OCI-LY3 (cell line): Measurements from ENCODE around the gene NKAIN2.

ENCODE experiments used
- H2AFZ ChIP-seq: fragments of 200-600, 300-600 bp; shearing (Covaris generic); 2 replicates; pipeline ENCODE4 v1.6.0; 2014; ENCODE audit warnings: antibody characterized with exemption, low read depth, low read length
- H3K27ac ChIP-seq: fragments of 200-600, 300-600 bp; sonication (generic); 2 replicates; pipeline ENCODE4 v1.5.1; 2014; ENCODE audit warnings: mild to moderate bottlenecking, low read length, moderate library complexity, mixed read lengths
- H3K27me3 ChIP-seq: fragments of 200-600, 300-600 bp; sonication (generic); 2 replicates; pipeline ENCODE4 v1.6.1; 2014; ENCODE audit warnings: low read depth, low read length, mixed read lengths
- H3K36me3 ChIP-seq: fragments of 200-600, 300-600 bp; sonication (generic); replicated peaks from 2 replicates; pipeline ENCODE3; 2014; ENCODE audit warnings: low read depth, low read length, mixed read lengths
- H3K4me1 ChIP-seq: fragments of 300-600, 200-600 bp; sonication (generic); 2 replicates; pipeline ENCODE4 v1.6.1; 2014; ENCODE audit warnings: low read length, mixed read lengths
- H3K4me2 ChIP-seq: fragments of 200-600, 300-600 bp; sonication (generic); 2 replicates; pipeline ENCODE4 v1.6.1; 2014; ENCODE audit warnings: low read length, mixed read lengths
- H3K4me3 ChIP-seq: fragments of 300-600, 200-600 bp; sonication (generic); 2 replicates; pipeline ENCODE4 v1.5.1; 2014; ENCODE audit warnings: antibody characterized with exemption, mild to moderate bottlenecking, low read length, moderate library complexity
- H3K79me2 ChIP-seq: fragments of 300-600, 200-600 bp; shearing (Covaris generic); 2 replicates; pipeline ENCODE4 v1.6.1; 2014; ENCODE audit warnings: mild to moderate bottlenecking, low read length, mixed read lengths
- H3K9ac ChIP-seq: fragments of 300-600, 200-600 bp; shearing (Covaris generic); 2 replicates; pipeline ENCODE4 v1.6.0; 2014; ENCODE audit warnings: mild to moderate bottlenecking, low read length, moderate library complexity
- H3K9me3 ChIP-seq: fragments of 200-600, 300-600 bp; shearing (Covaris generic); 2 replicates; pipeline ENCODE4 v1.6.1; 2014; ENCODE audit warnings: low read length, mixed read lengths; ENCODE audit not compliant: insufficient read depth
- H4K20me1 ChIP-seq: fragments of 200-600, 300-600 bp; sonication (generic); 2 replicates; pipeline ENCODE4 v1.6.1; 2016; ENCODE audit warnings: low read length, mixed read lengths; ENCODE audit not compliant: insufficient read depth
- CTCF ChIP-seq: fragments of 200-600, 300-600 bp; sonication (generic); IDR thresholded peaks from 2 replicates; pipeline ENCODE4 v1.5.1; 2014; ENCODE audit warnings: antibody characterized with exemption, low read length, low read depth
- EZH2phosphoT487 ChIP-seq: fragments of 200-600 bp; shearing (Covaris generic); IDR thresholded peaks from 2 replicates; pipeline ENCODE4 v1.6.1; 2018; ENCODE audit warnings: antibody characterized with exemption, mixed run types, low read depth

The NKAIN2 gene

GRCh38 chr6:124866040-124866439, 1062.4 kb downstream of the NKAIN2 start:
- Histone ChIP-seq H3K27ac (no peak overlapping the region), H3K9ac (no peak overlapping the region)
- no peak for TF ChIP-seq CTCF
- no peak for TF ChIP-seq EZH2phosphoT487

GRCh38 chr6:124867121-124867520, 1063.5 kb downstream of the NKAIN2 start:
- H3K9ac ChIP-seq: no peak overlapping the region
- no peaks in the 10 kb centered on the region for H3K9me3 ChIP-seq
- no peaks in the 10 kb centered on the region for H3K27me3 ChIP-seq
- no peaks in the 10 kb centered on the region for H3K79me2 ChIP-seq
- no peak overlapping the region for H3K4me3 ChIP-seq
- TF ChIP-seq CTCF: no peak
- no peak for TF ChIP-seq EZH2phosphoT487
- no peaks in the 10 kb centered on the region for H4K20me1 ChIP-seq
- no peaks in the 10 kb centered on the region for H3K36me3 ChIP-seq
- no peak overlapping the region for H3K4me2 ChIP-seq
- no peak overlapping the region for H3K27ac ChIP-seq
- no peak overlapping the region for H2AFZ ChIP-seq
- H3K4me1 ChIP-seq: no peaks in the 10 kb centered on the region

More at GRCh38 chr6:124866040-124866439, 1062.4 kb downstream of the NKAIN2 start:
- Histone ChIP-seq H3K4me1 (no peaks in the 10 kb centered on the region), H3K4me2 (no peak overlapping the region), H3K27me3 (no peaks in the 10 kb centered on the region), H3K36me3 (no peaks in the 10 kb centered on the region), H4K20me1 (no peaks in the 10 kb centered on the region), H3K79me2 (no peaks in the 10 kb centered on the region), H3K4me3 (no peak overlapping the region), H3K9me3 (no peaks in the 10 kb centered on the region), H2AFZ (no peak overlapping the region)

GRCh38 chr6:124868481-124868880, 1064.8 kb downstream of the NKAIN2 start:
- Histone ChIP-seq H3K4me3 (no peak overlapping the region), H3K4me1 (peaks cover 8% of the 10 kb centered on the region), H2AFZ (no peak overlapping the region), H3K9me3 (no peaks in the 10 kb centered on the region), H3K27me3 (no peaks in the 10 kb centered on the region), H3K4me2 (no peak overlapping the region), H3K27ac (no peak overlapping the region), H4K20me1 (no peaks in the 10 kb centered on the region), H3K79me2 (no peaks in the 10 kb centered on the region), H3K36me3 (no peaks in the 10 kb centered on the region), H3K9ac (no peak overlapping the region)
- TF ChIP-seq EZH2phosphoT487 (no peak), CTCF (no peak)

GRCh38 chr6:124869416-124869815, 1065.8 kb downstream of the NKAIN2 start:
- H3K9me3 ChIP-seq: no peaks in the 10 kb centered on the region
- H3K79me2 ChIP-seq: no peaks in the 10 kb centered on the region
- no peaks in the 10 kb centered on the region for H4K20me1 ChIP-seq
- no peaks in the 10 kb centered on the region for H3K36me3 ChIP-seq
- no peaks in the 10 kb centered on the region for H3K27me3 ChIP-seq
- no peak overlapping the region for H3K4me3 ChIP-seq
- no peak overlapping the region for H3K9ac ChIP-seq
- no peak overlapping the region for H3K27ac ChIP-seq
- peaks cover 8% of the 10 kb centered on the region for H3K4me1 ChIP-seq
- TF ChIP-seq EZH2phosphoT487: no peak
- TF ChIP-seq CTCF: no peak
- H3K4me2 ChIP-seq: no peak overlapping the region
- no peak overlapping the region for H2AFZ ChIP-seq
